Measurements from ENCODE around the gene PTPN3.

DNA sequence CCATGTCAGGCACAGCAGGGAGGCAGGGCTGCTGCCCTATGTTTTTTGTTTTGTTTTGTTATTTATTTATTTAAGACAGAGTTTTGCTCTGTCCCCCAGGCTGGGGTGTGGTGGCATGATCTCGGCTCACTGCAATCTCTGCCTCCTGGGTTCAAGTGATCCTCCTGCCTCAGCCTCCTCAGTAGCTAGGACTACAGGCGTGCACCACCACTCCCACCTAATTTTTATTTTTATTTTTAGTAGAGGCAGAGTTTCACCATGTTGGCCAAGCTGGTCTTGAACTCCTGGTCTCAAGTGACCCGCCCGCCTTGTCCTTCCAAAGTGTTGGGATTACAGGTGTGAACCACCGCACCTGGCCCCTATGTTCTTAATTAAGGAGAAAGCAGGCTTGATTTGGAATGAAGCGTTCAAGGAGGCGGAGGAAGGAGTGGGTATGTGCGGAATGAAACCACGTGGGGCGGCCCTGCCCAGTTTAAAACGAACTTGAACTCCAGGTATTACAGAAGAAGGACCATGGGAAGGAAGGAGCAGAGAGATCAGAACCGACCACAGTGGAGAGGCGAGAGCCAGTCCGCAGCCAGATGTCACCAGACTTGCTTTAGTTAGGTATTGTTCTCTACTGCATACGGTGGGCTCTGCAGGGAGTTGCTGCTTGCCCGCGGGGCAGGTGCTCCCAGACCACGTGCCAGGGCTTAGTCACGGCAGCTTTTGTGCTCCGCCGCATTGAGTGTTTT, 142.4 kb downstream of the PTPN3 start:
- TF ChIP-seq EZH2 (IDR thresholded peaks at IDR 0.05) = no peak
- TF ChIP-seq POLR2AphosphoS5 (IDR thresholded peaks at IDR 0.05; ENCODE audit: borderline replicate concordance, low read depth, low read length) = no peak
- no peak for TF ChIP-seq FOXP2 (optimal IDR thresholded peaks at IDR 0.05; ENCODE audit: control extremely low read depth, extremely low read length, insufficient read depth)

Data from SK-N-MC (cell line).